Caco-2 (cell line): Measurements from ENCODE around the gene PLA2G4B. TPM values are rescaled to one million over a fixed set of nuclear protein-coding genes. Genes with fewer than 3 reads are reported as not detected.

ENCODE experiments used
- BruUV-seq: library from RNA; stranded (reverse); fragments of 400-500 nt; replicated peaks from 2 replicates; lab custom pipeline; 2021; lab: Mats Ljungman, UMichigan
- CTCF ChIA-PET: fragments of 300-600 bp; sonication (Branson Sonifier 250); formaldehyde crosslinking; loops from one replicate; lab custom pipeline; 2022; ENCODE audit warnings: antibody characterized with exemption; lab: Charles Lee
- POLR2A ChIA-PET: fragments of 300-600 bp; sonication (Branson Sonifier 250); formaldehyde crosslinking; loops from one replicate; lab custom pipeline; 2022; ENCODE audit warnings: antibody characterized with exemption; lab: Charles Lee
- DNase-seq, 2 experiments: peaks; one replicate each; pipeline versions ENCODE4 v3.0.0 to v3.0.0-alpha.2; 2020 to 2022
- H3K27me3 ChIP-seq: replicated peaks from 2 replicates; pipeline ENCODE4 v1.6.0; 2011; ENCODE audit warnings: low read length; ENCODE audit not compliant: control insufficient read depth, insufficient read depth
- H3K36me3 ChIP-seq: 2 replicates; pipeline ENCODE4 v1.5.1; 2011; ENCODE audit warnings: low read length; ENCODE audit not compliant: control insufficient read depth, insufficient read depth
- H3K4me1 ChIP-seq: fragments of 250-450 bp; sonication (Bioruptor Pico); 2 replicates; pipeline ENCODE4 v1.5.1; 2020; ENCODE audit warnings: mild to moderate bottlenecking
- H3K4me3 ChIP-seq: 2 replicates; pipeline ENCODE4 v1.5.1; 2011; ENCODE audit warnings: low read depth, mild to moderate bottlenecking, control low read depth, low read length
- H3K9me3 ChIP-seq: fragments of 250-450 bp; sonication (Bioruptor Pico); 2 replicates; pipeline ENCODE4 v1.5.1; 2020; ENCODE audit warnings: mild to moderate bottlenecking, moderate library complexity
- H3K27ac Mint-ChIP-seq: one replicate; pipeline ENCODE4 v1.8.0; 2022; ENCODE audit warnings: mixed read lengths; ENCODE audit not compliant: unreplicated experiment
- H3K27me3 Mint-ChIP-seq: one replicate; pipeline ENCODE4 v1.8.0; 2022; ENCODE audit warnings: mixed read lengths; ENCODE audit not compliant: insufficient read depth, unreplicated experiment
- H3K36me3 Mint-ChIP-seq: one replicate; pipeline ENCODE4 v1.8.0; 2022; ENCODE audit warnings: mild to moderate bottlenecking, mixed read lengths; ENCODE audit not compliant: insufficient read depth, unreplicated experiment
- H3K4me1 Mint-ChIP-seq: one replicate; pipeline ENCODE4 v1.8.0; 2022; ENCODE audit warnings: low read depth, mixed read lengths; ENCODE audit not compliant: unreplicated experiment
- H3K4me3 Mint-ChIP-seq: one replicate; pipeline ENCODE4 v1.8.0; 2022; ENCODE audit warnings: mild to moderate bottlenecking, moderate library complexity, mixed read lengths; ENCODE audit not compliant: unreplicated experiment
- H3K9me3 Mint-ChIP-seq: one replicate; pipeline ENCODE4 v1.8.0; 2022; ENCODE audit warnings: mixed read lengths; ENCODE audit not compliant: unreplicated experiment
- CTCF ChIP-seq, 2 experiments: fragments of 200-600 bp in 1 of 2; IDR thresholded peaks; 1 replicate in 1 of 2; 2 replicates in 1 of 2; pipeline versions ENCODE4 v1.5.1 to v1.8.0; 2011 to 2022; ENCODE audit warnings: antibody characterized with exemption in 1 of 2, control low read depth in 1 of 2, inconsistent platforms in 1 of 2, low read depth in 1 of 2, low read length in 1 of 2, mild to moderate bottlenecking in 1 of 2, moderate library complexity in 1 of 2; ENCODE audit not compliant: insufficient read depth in 1 of 2, severe bottlenecking in 1 of 2, unreplicated experiment in 1 of 2
- intact Hi-C: fragments of 100-400 bp; cut with micrococcal nuclease; formaldehyde crosslinking; loops from one replicate; pipeline ENCODE4 v1.10.0; 2022; ENCODE audit not compliant: unreplicated experiment
- total RNA-seq: library from RNA; stranded (reverse); gene quantifications from 2 replicates; pipeline ENCODE4 v1.2.3, GENCODE V29; 2022

PLA2G4B gene
- total RNA-seq, 1 experiment from 2014 or later = 6.0 TPM

GRCh38 chr15:41816788-41817187 lies 21.9 kb upstream of the PLA2G4B start:
- intact Hi-C loops = no loop called here
- Histone ChIP-seq H3K27me3 (no peaks in the 10 kb centered on the region), H3K4me3 (no peak overlapping the region), H3K4me1 (no peaks in the 10 kb centered on the region), H3K9me3 (no peaks in the 10 kb centered on the region), H3K36me3 (peaks cover 2% of the 10 kb centered on the region)
- Mint-ChIP-seq H3K27me3 (no peaks in the 10 kb centered on the region), H3K36me3 (peaks cover 21% of the 10 kb centered on the region), H3K4me1 (no peaks in the 10 kb centered on the region), H3K27ac (no peak overlapping the region), H3K9me3 (no peaks in the 10 kb centered on the region), H3K4me3 (no peak overlapping the region)
- ChIA-PET CTCF (no interaction called here), POLR2A (no interaction called here)
- no TSS peak for BruUV-seq
- DNase-seq = no peak
- no peak for TF ChIP-seq CTCF (IDR thresholded peaks at IDR 0.05; ENCODE audit: insufficient read depth in 1 of 2, low read depth in 1 of 2, low read length in 1 of 2, severe bottlenecking in 1 of 2, unreplicated experiment in 1 of 2)

DNA sequence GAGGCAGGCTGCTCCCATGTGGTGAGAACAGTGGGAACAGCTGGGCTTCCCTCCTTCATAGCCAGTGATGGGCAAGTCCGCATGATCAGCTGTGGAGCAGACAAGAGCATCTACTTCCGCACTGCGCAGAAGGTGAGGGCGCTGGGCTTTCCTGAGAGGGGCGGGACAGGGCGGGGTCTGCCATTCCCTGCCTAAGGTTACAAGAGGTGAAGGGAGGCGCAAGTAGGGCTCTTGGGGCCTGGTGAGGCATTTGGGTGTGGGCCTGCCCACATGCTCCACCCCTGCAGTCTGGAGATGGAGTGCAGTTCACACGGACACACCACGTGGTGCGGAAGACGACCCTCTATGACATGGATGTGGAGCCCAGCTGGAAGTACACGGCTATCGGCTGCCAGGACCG lies 21.3 kb upstream of the PLA2G4B start:
- no peaks in the 10 kb centered on the region for H3K4me1 Mint-ChIP-seq
- TF ChIP-seq CTCF (IDR thresholded peaks at IDR 0.05; ENCODE audit: insufficient read depth in 1 of 2, low read depth in 1 of 2, low read length in 1 of 2, severe bottlenecking in 1 of 2, unreplicated experiment in 1 of 2) = no peak
- H3K27ac Mint-ChIP-seq = no peak overlapping the region
- Histone ChIP-seq H3K27me3 (no peaks in the 10 kb centered on the region), H3K4me1 (no peaks in the 10 kb centered on the region), H3K4me3 (no peak overlapping the region), H3K9me3 (no peaks in the 10 kb centered on the region), H3K36me3 (peaks cover 2% of the 10 kb centered on the region)
- intact Hi-C loops = no loop called here
- ChIA-PET CTCF (no interaction called here), POLR2A (no interaction called here)
- H3K36me3 Mint-ChIP-seq = peaks cover 16% of the 10 kb centered on the region
- no peaks in the 10 kb centered on the region for H3K9me3 Mint-ChIP-seq
- BruUV-seq = no TSS peak
- DNase-seq = no peak
- H3K4me3 Mint-ChIP-seq = no peak overlapping the region
- no peaks in the 10 kb centered on the region for H3K27me3 Mint-ChIP-seq

DNA sequence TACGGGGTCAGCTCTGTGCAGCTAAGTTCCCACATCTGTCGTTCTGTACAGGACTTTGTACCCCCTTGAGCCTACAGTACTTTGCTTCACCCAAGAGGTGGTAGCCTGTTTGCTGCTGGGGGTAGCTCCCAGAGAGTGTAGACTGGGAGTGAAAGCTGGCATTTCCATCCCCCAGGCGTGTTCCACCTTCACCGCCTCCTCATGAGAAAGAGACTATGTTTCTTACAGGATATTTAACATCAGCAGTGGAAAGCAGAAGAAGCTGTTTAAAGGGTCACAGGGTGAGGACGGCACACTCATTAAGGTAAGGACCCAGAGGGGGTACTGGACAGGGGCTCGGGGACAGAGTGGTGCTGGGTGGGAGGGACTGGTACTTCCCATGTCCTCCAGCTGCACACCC lies 20.9 kb upstream of the PLA2G4B start:
- CTCF ChIA-PET = no interaction called here

More for the DNA sequence above, 20.9 kb upstream of the PLA2G4B start:
- POLR2A ChIA-PET = no interaction called here
- no peaks in the 10 kb centered on the region for H3K9me3 ChIP-seq
- TF ChIP-seq CTCF (IDR thresholded peaks at IDR 0.05; ENCODE audit: insufficient read depth in 1 of 2, low read depth in 1 of 2, low read length in 1 of 2, severe bottlenecking in 1 of 2, unreplicated experiment in 1 of 2) = no peak
- no peaks in the 10 kb centered on the region for H3K4me1 ChIP-seq
- no peak overlapping the region for H3K27ac Mint-ChIP-seq
- H3K36me3 Mint-ChIP-seq = peaks cover 17% of the 10 kb centered on the region
- no peak overlapping the region for H3K4me3 ChIP-seq
- no peak overlapping the region for H3K4me3 Mint-ChIP-seq
- H3K36me3 ChIP-seq = peaks cover 2% of the 10 kb centered on the region
- no peaks in the 10 kb centered on the region for H3K27me3 Mint-ChIP-seq
- BruUV-seq = no TSS peak
- H3K4me1 Mint-ChIP-seq = no peaks in the 10 kb centered on the region
- no peaks in the 10 kb centered on the region for H3K27me3 ChIP-seq
- H3K9me3 Mint-ChIP-seq = no peaks in the 10 kb centered on the region
- DNase-seq = no peak
- intact Hi-C loops = no loop called here
